Activated CD4-positive, alpha-beta memory T cell treated with anti-CD3 and anti-CD28 coated beads, Interleukin-2, amount 10 ng/mL, durations not matched to agents 7 days and 5 days (primary cell): ENCODE measurements around the gene PABPN1. TPM values are rescaled to one million over a fixed set of nuclear protein-coding genes. Genes with fewer than 3 reads are reported as not detected.

ENCODE experiments used
- CTCF ChIA-PET: fragments of 350-600 bp; sonication (Branson Sonifier 250); formaldehyde crosslinking; loops from one replicate; lab custom pipeline; 2021; ENCODE audit warnings: antibody characterized with exemption, inconsistent platforms; lab: Charles Lee
- POLR2A ChIA-PET: fragments of 350-600 bp; sonication (Branson Sonifier 250); formaldehyde crosslinking; loops from one replicate; lab custom pipeline; 2021; ENCODE audit warnings: antibody characterized with exemption; lab: Charles Lee
- DNase-seq: peaks from one replicate; pipeline ENCODE4 v3.0.0-alpha.2; 2020
- H3K27ac Mint-ChIP-seq: one replicate; pipeline ENCODE4 v1.8.0; 2021; ENCODE audit warnings: mild to moderate bottlenecking, mixed read lengths
- H3K27me3 Mint-ChIP-seq: one replicate; pipeline ENCODE4 v1.8.0; 2021; ENCODE audit warnings: mixed read lengths
- H3K36me3 Mint-ChIP-seq: one replicate; pipeline ENCODE4 v1.8.0; 2021; ENCODE audit warnings: low read depth, mixed read lengths
- H3K4me1 Mint-ChIP-seq: one replicate; pipeline ENCODE4 v1.8.0; 2021; ENCODE audit warnings: mixed read lengths
- H3K4me3 Mint-ChIP-seq: one replicate; pipeline ENCODE4 v1.8.0; 2021; ENCODE audit warnings: mild to moderate bottlenecking, mixed read lengths
- H3K9me3 Mint-ChIP-seq: one replicate; pipeline ENCODE4 v1.8.0; 2021; ENCODE audit warnings: mixed read lengths
- total RNA-seq, 2 experiments: library from RNA; stranded (reverse); gene quantifications; one replicate each; pipeline ENCODE4 v1.2.3, GENCODE V29; 2021

PABPN1 gene
- total RNA-seq, 2 experiments from 2014 or later = 194 to 198 TPM

DNA sequence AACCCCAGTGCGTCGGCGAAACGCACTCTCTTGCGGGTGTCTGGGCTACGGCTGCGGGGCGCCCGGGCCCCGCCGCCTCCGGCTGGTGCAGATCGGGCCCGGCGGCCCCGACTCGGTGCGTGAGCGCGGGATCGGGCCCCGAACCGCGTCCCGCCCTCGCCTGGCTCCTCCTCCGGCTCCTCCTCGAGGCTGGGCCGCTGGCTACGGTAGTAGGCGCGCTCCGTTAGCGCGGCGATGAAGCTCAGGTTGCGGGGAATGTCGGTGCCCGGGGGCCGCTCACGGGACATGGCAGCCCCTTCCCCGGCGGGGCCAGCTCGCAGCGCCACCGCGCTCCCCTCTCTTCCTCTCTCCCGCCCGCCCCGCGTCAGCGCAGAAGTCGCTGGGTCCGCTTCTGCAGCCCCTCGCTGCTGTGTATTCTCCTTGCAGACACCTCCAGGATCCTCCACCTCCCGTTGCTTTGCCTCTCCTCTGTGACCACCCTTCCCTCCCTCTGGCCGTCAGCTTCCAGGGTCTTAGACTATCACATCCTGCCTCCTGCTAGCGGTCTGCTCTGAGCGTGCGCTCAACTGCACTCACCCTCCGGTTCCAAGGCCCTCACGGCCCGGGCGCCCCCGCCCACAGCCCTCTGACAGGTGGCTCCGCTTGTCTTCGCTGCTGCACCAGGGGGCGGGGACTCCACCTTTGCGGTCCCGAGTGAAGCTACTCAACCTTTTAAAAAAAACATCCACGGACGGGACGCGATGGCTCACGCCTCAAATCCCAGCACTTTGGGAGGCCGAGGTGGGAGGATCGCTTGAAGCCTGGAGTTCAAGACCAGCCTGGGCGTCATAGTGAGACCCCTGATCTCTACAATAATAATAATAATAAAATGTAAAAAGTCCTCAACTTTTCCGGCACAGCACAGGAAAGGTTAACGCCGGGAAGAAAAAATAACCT is 18.7 kb upstream of the PABPN1 start, which contains the start of gene PPP1R3E:
TSS of gene PPP1R3E (minus strand) at position 570 of the 936 bp plus-strand sequence. CDS start at position 287, 283 bp downstream.
- Mint-ChIP-seq H3K27me3 (peaks cover 8% of the 10 kb centered on the region), H3K4me3 (peak within 1 kb of the TSS; percentile 97), H3K36me3 (peaks cover 22% of the 10 kb centered on the region), H3K9me3 (no peaks in the 10 kb centered on the region), H3K27ac (peak within 1 kb of the TSS; percentile 97), H3K4me1 (peaks cover 31% of the 10 kb centered on the region)
- CTCF ChIA-PET = interaction anchor here (0.6 to 9.2 kb wide), 9 partner anchors 10 to 234 kb away, joined by 3 to 78 read pairs (median 5); partner anchors contain the start of genes HOMEZ and PABPN1
- peak; percentile 83 for DNase-seq
- POLR2A ChIA-PET = interaction anchor here (0.7 to 14.2 kb wide), 20 partner anchors 9 to 858 kb away, joined by 3 to 282 read pairs (median 4); partner anchors contain the start of genes ACIN1, C14orf119, HOMEZ and IRF9

GRCh38 chr14:23306412-23307145 is 14.7 kb upstream of the PABPN1 start, which contains the start of gene BCL2L2:
BCL2L2 (plus strand) TSS chr14:23306833; CDS start chr14:23307768, 935 bp downstream.
- peak; percentile 31 for DNase-seq
- Mint-ChIP-seq H3K36me3 (peaks cover 3% of the 10 kb centered on the region), H3K4me3 (peak within 1 kb of the TSS; percentile 46), H3K4me1 (peaks cover 15% of the 10 kb centered on the region), H3K27me3 (peaks cover 13% of the 10 kb centered on the region), H3K27ac (no peak within 1 kb of the TSS), H3K9me3 (no peaks in the 10 kb centered on the region)
- POLR2A ChIA-PET = interaction anchor here (1.6 to 14.2 kb wide), 2 partner anchors 15 to 20 kb away, joined by 3 to 282 read pairs; partner anchors contain the start of genes HOMEZ and PABPN1
- CTCF ChIA-PET = interaction anchor here (1.4 to 1.5 kb wide), 2 partner anchors 14 to 20 kb away, joined by 3 to 4 read pairs; no protein-coding TSS in a partner anchor

DNA sequence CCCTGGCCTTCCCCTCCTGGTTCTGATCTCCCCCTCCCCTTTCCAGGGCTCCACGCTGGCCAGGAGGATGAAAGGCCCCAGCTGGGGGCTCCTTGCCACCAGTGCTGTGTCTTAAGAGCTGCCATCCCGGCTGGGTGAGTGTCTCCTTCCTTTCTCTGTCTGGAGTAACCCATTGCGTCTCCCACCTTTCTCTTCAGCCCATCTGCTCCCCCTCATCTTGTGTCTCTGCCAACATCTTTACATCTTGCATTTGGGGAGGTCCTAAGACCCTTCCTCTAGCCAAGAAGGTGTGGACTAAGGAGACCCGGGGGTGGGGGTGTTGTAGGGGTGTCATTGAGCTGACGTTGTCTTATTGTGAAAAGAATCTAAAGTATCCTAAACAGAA is 14.1 kb upstream of the PABPN1 start:
- CTCF ChIA-PET = interaction anchor here (1.4 kb wide), 1 partner anchor 20 kb away, joined by 3 read pairs; no protein-coding TSS in a partner anchor
- Mint-ChIP-seq H3K36me3 (peaks cover 3% of the 10 kb centered on the region), H3K27me3 (peaks cover 13% of the 10 kb centered on the region), H3K4me3 (peak overlapping the region; percentile 14), H3K4me1 (peaks cover 15% of the 10 kb centered on the region), H3K27ac (no peak overlapping the region), H3K9me3 (no peaks in the 10 kb centered on the region)
- no peak for DNase-seq
- POLR2A ChIA-PET = interaction anchor here (1.6 to 14.2 kb wide), 2 partner anchors 14 to 21 kb away, joined by 3 to 282 read pairs; partner anchors contain the start of genes HOMEZ and PABPN1

GRCh38 chr14:23307687-23308644 is 13.3 kb upstream of the PABPN1 start:
- Mint-ChIP-seq H3K27ac (no peak overlapping the region), H3K27me3 (peaks cover 13% of the 10 kb centered on the region), H3K36me3 (no peaks in the 10 kb centered on the region), H3K9me3 (no peaks in the 10 kb centered on the region), H3K4me3 (no peak overlapping the region), H3K4me1 (peaks cover 10% of the 10 kb centered on the region)
- DNase-seq = no peak
- ChIA-PET CTCF (interaction anchor here (0.9 to 1.4 kb wide), 2 partner anchors 19 to 45 kb away, joined by 3 read pairs; partner anchors contain the start of gene SLC22A17), POLR2A (interaction anchor here (14.2 kb wide), 1 partner anchor 14 kb away, joined by 282 read pairs; the partner anchor contains the start of gene PABPN1)

- Mint-ChIP-seq H3K9me3 (no peaks in the 10 kb centered on the region), H3K4me3 (no peak overlapping the region), H3K27me3 (peaks cover 11% of the 10 kb centered on the region), H3K36me3 (no peaks in the 10 kb centered on the region), H3K27ac (no peak overlapping the region), H3K4me1 (peaks cover 7% of the 10 kb centered on the region)
- CTCF ChIA-PET = interaction anchor here (0.6 kb wide), 1 partner anchor 780 kb away, joined by 4 read pairs; no protein-coding TSS in a partner anchor
- POLR2A ChIA-PET = interaction anchor here (14.2 kb wide), 1 partner anchor 13 kb away, joined by 282 read pairs; the partner anchor contains the start of gene PABPN1
- no peak for DNase-seq
Measured at GRCh38 chr14:23308721-23309445, 12.4 kb upstream of the PABPN1 start.

DNA sequence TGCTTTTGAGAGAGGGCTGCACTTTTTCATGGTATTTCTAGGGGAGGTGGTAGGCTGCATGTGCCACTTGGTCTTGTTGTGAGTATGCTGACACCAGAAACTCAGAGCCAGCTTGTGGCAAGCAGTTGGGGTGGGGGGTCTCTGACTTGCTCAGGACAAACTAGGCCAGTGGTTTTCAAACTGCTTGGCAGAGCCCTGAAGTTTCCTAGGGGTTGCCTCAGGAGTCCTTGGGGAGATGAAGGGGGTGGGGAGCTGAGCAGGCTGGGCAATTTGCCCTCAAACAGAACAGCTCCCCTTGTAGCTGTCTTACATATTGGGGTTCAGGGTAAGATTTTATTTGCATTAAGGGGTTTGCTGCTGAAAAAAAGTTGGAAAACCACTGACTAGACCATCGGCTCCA is 10.7 kb upstream of the PABPN1 start:
- ChIA-PET POLR2A (interaction anchor here (2.9 to 14.2 kb wide), 2 partner anchors 8 to 11 kb away, joined by 12 to 282 read pairs; partner anchors contain the start of genes PABPN1 and PPP1R3E), CTCF (interaction anchor here (0.9 kb wide), 1 partner anchor 12 kb away, joined by 3 read pairs; no protein-coding TSS in a partner anchor)
- Mint-ChIP-seq H3K36me3 (no peaks in the 10 kb centered on the region), H3K4me1 (peaks cover 7% of the 10 kb centered on the region), H3K27me3 (peaks cover 11% of the 10 kb centered on the region), H3K4me3 (no peak overlapping the region), H3K9me3 (no peaks in the 10 kb centered on the region), H3K27ac (no peak overlapping the region)
- DNase-seq = no peak

- no peak overlapping the region for H3K27ac Mint-ChIP-seq
- peaks cover 8% of the 10 kb centered on the region for H3K36me3 Mint-ChIP-seq
- H3K4me1 Mint-ChIP-seq = peaks cover 13% of the 10 kb centered on the region
- H3K9me3 Mint-ChIP-seq = peaks cover 5% of the 10 kb centered on the region
- ChIA-PET CTCF (interaction anchor here (0.8 kb wide), 1 partner anchor 64 kb away, joined by 3 read pairs; no protein-coding TSS in a partner anchor), POLR2A (interaction anchor here (1.0 to 1.3 kb wide), 2 partner anchors 13 to 309 kb away, joined by 4 to 5 read pairs; partner anchors contain the start of gene PPP1R3E)
- H3K4me3 Mint-ChIP-seq = no peak overlapping the region
- no peaks in the 10 kb centered on the region for H3K27me3 Mint-ChIP-seq
- no peak for DNase-seq
Measured at GRCh38 chr14:23316300-23316699, 5.0 kb upstream of the PABPN1 start.

DNA sequence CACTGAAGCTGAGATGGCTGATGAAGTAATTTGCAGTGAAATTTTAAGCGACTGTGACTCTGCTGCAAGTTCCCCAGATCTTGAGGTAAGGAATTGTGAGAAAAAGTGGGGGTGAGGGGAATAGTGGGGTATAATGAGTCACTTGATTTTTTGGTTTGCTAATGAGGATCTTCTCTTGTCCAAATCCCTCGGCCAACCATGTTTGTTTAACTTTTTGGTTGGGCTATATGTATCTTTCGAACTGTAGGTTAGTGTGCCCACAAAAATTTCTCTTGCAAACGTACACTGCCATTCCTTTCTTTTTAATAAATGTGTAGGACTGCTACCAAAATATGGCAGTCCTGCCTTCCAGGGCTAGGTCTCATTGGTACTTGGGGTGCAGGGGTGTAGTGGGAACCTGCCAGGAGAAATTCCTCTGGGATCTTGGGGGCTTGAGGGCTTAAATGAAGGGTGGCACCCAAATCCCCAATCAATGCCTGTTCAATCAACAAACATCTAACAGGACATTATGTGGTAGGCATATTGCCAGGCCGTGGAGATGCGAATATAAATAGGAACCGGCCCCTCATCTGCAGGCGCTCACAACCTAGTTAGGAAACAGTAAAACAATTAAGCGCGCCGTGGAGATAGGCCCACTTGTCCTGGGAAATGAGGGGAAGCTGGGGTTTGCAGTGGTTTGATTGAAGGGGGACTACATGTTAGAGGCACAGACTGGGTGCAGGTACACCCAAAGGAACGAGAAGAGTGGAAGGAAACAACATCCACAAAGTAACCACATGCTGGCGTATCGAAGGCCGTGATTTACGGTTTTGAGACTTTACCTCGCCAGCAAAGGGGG is 1.3 kb upstream of the PABPN1 start:
- peaks cover 5% of the 10 kb centered on the region for H3K9me3 Mint-ChIP-seq
- peaks cover 36% of the 10 kb centered on the region for H3K36me3 Mint-ChIP-seq
- ChIA-PET CTCF (interaction anchor here (0.5 to 4.6 kb wide), 11 partner anchors 14 to 390 kb away, joined by 3 to 58 read pairs (median 4); partner anchors contain the start of genes BCL2L2, HOMEZ and PPP1R3E), POLR2A (interaction anchor here (0.9 to 7.2 kb wide), 13 partner anchors 14 to 731 kb away, joined by 3 to 282 read pairs (median 5); partner anchors contain the start of genes ACIN1, BCL2L2, C14orf119 and DAD1)
- peaks cover 31% of the 10 kb centered on the region for H3K4me1 Mint-ChIP-seq
- peak overlapping the region; percentile 95 for H3K27ac Mint-ChIP-seq
- peak overlapping the region; percentile 87 for H3K4me3 Mint-ChIP-seq
- DNase-seq = no peak
- H3K27me3 Mint-ChIP-seq = no peaks in the 10 kb centered on the region

- H3K4me1 Mint-ChIP-seq = peaks cover 31% of the 10 kb centered on the region
- ChIA-PET POLR2A (interaction anchor here (0.6 to 7.2 kb wide), 28 partner anchors 9 to 1465 kb away, joined by 3 to 282 read pairs (median 4); partner anchors contain the start of genes ACIN1, BCL2L2, C14orf119 and DAD1), CTCF (interaction anchor here (0.5 to 4.6 kb wide), 26 partner anchors 11 to 1100 kb away, joined by 3 to 58 read pairs (median 4); partner anchors contain the start of genes ACIN1, C14orf119, HOMEZ and PPP1R3E)
- H3K9me3 Mint-ChIP-seq = peaks cover 5% of the 10 kb centered on the region
- peak; percentile 74 for DNase-seq
- H3K27me3 Mint-ChIP-seq = no peaks in the 10 kb centered on the region
- H3K27ac Mint-ChIP-seq = peak overlapping the region; percentile 72
- peaks cover 48% of the 10 kb centered on the region for H3K36me3 Mint-ChIP-seq
- peak overlapping the region; percentile 87 for H3K4me3 Mint-ChIP-seq
Measured at GRCh38 chr14:23321572-23322547, 603 bp downstream of the PABPN1 start.
